ENCODE results near the gene BCL2L13. TPM values are rescaled to one million over a fixed set of nuclear protein-coding genes. Genes with fewer than 3 reads are reported as not detected.

The BCL2L13 gene
- total RNA-seq, 1 experiment from 2014 or later = 52.9 TPM

- intact Hi-C loops (cut with micrococcal nuclease; ENCODE audit: unreplicated experiment) = no loop called here
- POLR2A ChIA-PET (ENCODE audit: low non-redundant PET) = interaction anchor here (0.7 kb wide), 1 partner anchor 144 kb away, joined by 21 read pairs; no protein-coding TSS in a partner anchor
Observed at GRCh38 chr22:17777005-17777716, 138.6 kb downstream of the BCL2L13 start.

GRCh38 chr22:17777717-17778044 is 139.1 kb downstream of the BCL2L13 start:
- Histone ChIP-seq H3K36me3 (ENCODE audit: insufficient read depth, low read length, poor library complexity, severe bottlenecking) (no peaks in the 10 kb centered on the region), H3K9me3 (ENCODE audit: low read depth, low read length, poor library complexity, severe bottlenecking) (no peaks in the 10 kb centered on the region), H3K27ac (ENCODE audit: low read depth, low read length, poor library complexity, severe bottlenecking) (no peak overlapping the region), H3K4me1 (ENCODE audit: insufficient read depth, low read length, poor library complexity, severe bottlenecking) (peaks cover 26% of the 10 kb centered on the region), H3K27me3 (replicated peaks; ENCODE audit: insufficient read depth, low read depth, low read length, poor library complexity) (no peaks in the 10 kb centered on the region), H3K4me3 (ENCODE audit: low read depth, low read length, poor library complexity, severe bottlenecking) (no peak overlapping the region)
- DNase-seq (ENCODE audit: low spot score) = no peak
- no TSS peak for BruUV-seq (replicated peaks)
- TF ChIP-seq EZH2 (IDR thresholded peaks at IDR 0.05; ENCODE audit: borderline replicate concordance, low read depth, low read length, poor library complexity, severe bottlenecking) = no peak
- TF ChIP-seq, protein P1, sequence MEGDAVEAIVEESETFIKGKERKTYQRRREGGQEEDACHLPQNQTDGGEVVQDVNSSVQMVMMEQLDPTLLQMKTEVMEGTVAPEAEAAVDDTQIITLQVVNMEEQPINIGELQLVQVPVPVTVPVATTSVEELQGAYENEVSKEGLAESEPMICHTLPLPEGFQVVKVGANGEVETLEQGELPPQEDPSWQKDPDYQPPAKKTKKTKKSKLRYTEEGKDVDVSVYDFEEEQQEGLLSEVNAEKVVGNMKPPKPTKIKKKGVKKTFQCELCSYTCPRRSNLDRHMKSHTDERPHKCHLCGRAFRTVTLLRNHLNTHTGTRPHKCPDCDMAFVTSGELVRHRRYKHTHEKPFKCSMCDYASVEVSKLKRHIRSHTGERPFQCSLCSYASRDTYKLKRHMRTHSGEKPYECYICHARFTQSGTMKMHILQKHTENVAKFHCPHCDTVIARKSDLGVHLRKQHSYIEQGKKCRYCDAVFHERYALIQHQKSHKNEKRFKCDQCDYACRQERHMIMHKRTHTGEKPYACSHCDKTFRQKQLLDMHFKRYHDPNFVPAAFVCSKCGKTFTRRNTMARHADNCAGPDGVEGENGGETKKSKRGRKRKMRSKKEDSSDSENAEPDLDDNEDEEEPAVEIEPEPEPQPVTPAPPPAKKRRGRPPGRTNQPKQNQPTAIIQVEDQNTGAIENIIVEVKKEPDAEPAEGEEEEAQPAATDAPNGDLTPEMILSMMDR (conservative IDR thresholded peaks at IDR 0.05; ENCODE audit: low read depth, low read length) = no peak
- CTCF ChIA-PET = interaction anchor here (0.5 kb wide), 1 partner anchor 218 kb away, joined by 13 read pairs; no protein-coding TSS in a partner anchor
- POLR2A ChIA-PET (ENCODE audit: low non-redundant PET) = no interaction called here
- intact Hi-C loops (cut with micrococcal nuclease; ENCODE audit: unreplicated experiment) = no loop called here

More at GRCh38 chr22:17777005-17777716, 138.6 kb downstream of the BCL2L13 start:
- Histone ChIP-seq H3K4me1 (ENCODE audit: insufficient read depth, low read length, poor library complexity, severe bottlenecking) (peaks cover 25% of the 10 kb centered on the region), H3K4me3 (ENCODE audit: low read depth, low read length, poor library complexity, severe bottlenecking) (no peak overlapping the region), H3K36me3 (ENCODE audit: insufficient read depth, low read length, poor library complexity, severe bottlenecking) (no peaks in the 10 kb centered on the region), H3K9me3 (ENCODE audit: low read depth, low read length, poor library complexity, severe bottlenecking) (no peaks in the 10 kb centered on the region), H3K27me3 (replicated peaks; ENCODE audit: insufficient read depth, low read depth, low read length, poor library complexity) (no peaks in the 10 kb centered on the region), H3K27ac (ENCODE audit: low read depth, low read length, poor library complexity, severe bottlenecking) (no peak overlapping the region)
- CTCF ChIA-PET = interaction anchor here (0.5 to 0.6 kb wide), 2 partner anchors 8 to 218 kb away, joined by 4 to 13 read pairs; no protein-coding TSS in a partner anchor
- DNase-seq (ENCODE audit: low spot score) = no peak
- TF ChIP-seq, protein P1 (conservative IDR thresholded peaks at IDR 0.05; ENCODE audit: low read depth, low read length) = no peak
- no peak for TF ChIP-seq EZH2 (IDR thresholded peaks at IDR 0.05; ENCODE audit: borderline replicate concordance, low read depth, low read length, poor library complexity, severe bottlenecking)
- no TSS peak for BruUV-seq (replicated peaks)

- ChIA-PET POLR2A (ENCODE audit: low non-redundant PET) (no interaction called here), CTCF (no interaction called here)
- Histone ChIP-seq H3K36me3 (ENCODE audit: insufficient read depth, low read length, poor library complexity, severe bottlenecking) (no peaks in the 10 kb centered on the region), H3K27ac (ENCODE audit: low read depth, low read length, poor library complexity, severe bottlenecking) (no peak overlapping the region), H3K9me3 (ENCODE audit: low read depth, low read length, poor library complexity, severe bottlenecking) (no peaks in the 10 kb centered on the region), H3K4me3 (ENCODE audit: low read depth, low read length, poor library complexity, severe bottlenecking) (no peak overlapping the region), H3K4me1 (ENCODE audit: insufficient read depth, low read length, poor library complexity, severe bottlenecking) (peaks cover 26% of the 10 kb centered on the region), H3K27me3 (replicated peaks; ENCODE audit: insufficient read depth, low read depth, low read length, poor library complexity) (no peaks in the 10 kb centered on the region)
- TF ChIP-seq, protein P1 (conservative IDR thresholded peaks at IDR 0.05; ENCODE audit: low read depth, low read length) = no peak
- TF ChIP-seq EZH2 (IDR thresholded peaks at IDR 0.05; ENCODE audit: borderline replicate concordance, low read depth, low read length, poor library complexity, severe bottlenecking) = no peak
- no TSS peak for BruUV-seq (replicated peaks)
- intact Hi-C loops (cut with micrococcal nuclease; ENCODE audit: unreplicated experiment) = no loop called here
- DNase-seq (ENCODE audit: low spot score) = no peak
Observed at GRCh38 chr22:17778412-17778976, 139.9 kb downstream of the BCL2L13 start.
